ENCODE measurements around the gene SESN3.

SESN3 gene

DNA sequence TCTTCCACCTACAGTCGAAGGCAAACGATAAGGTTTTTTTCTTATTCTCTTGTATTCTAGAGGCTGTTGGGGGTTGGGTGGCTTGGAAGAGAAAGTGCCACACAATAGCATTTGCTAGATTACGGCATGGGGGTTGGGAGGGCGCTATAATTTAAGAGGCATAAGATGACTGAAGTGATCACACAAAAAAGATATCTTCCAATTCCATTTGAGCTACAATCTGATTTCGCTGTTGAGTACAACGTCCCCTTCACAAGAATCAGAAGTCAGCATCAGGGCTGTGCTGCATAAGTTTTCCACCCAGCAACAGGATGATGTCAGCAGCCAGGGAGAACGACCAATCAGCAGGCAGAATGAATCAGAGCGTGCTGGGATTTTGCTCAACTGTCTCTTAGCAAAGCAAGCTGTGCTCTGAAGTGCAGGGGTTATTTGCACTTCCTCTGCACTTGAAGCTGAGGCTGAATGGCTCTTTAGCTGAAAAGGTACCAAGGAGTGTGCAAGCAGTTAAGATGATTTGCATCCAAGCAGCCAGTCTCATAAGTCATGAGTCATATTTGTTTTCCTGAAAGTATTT is 23.2 kb upstream of the SESN3 start (continued):
- TF ChIP-seq, protein P1, sequence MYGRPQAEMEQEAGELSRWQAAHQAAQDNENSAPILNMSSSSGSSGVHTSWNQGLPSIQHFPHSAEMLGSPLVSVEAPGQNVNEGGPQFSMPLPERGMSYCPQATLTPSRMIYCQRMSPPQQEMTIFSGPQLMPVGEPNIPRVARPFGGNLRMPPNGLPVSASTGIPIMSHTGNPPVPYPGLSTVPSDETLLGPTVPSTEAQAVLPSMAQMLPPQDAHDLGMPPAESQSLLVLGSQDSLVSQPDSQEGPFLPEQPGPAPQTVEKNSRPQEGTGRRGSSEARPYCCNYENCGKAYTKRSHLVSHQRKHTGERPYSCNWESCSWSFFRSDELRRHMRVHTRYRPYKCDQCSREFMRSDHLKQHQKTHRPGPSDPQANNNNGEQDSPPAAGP (tag by site-specific recombination; IDR thresholded peaks at IDR 0.05): no peak
- no peak for TF ChIP-seq ZNF391 (tag by site-specific recombination; IDR thresholded peaks at IDR 0.05; ENCODE audit: borderline replicate concordance, low read depth)
- no peak for TF ChIP-seq ZNF549 (tag by site-specific recombination; IDR thresholded peaks at IDR 0.05)
- no peak for TF ChIP-seq ZBTB48 (tag by site-specific recombination; IDR thresholded peaks at IDR 0.05)
- no peak for TF ChIP-seq TCF7L2 (IDR thresholded peaks at IDR 0.05; ENCODE audit: borderline replicate concordance, low read depth, low read length)
- TF ChIP-seq ZNF274 (IDR thresholded peaks at IDR 0.05; ENCODE audit: low read length): no peak
- no peak for TF ChIP-seq ZNF274 (tag by site-specific recombination; IDR thresholded peaks at IDR 0.05; ENCODE audit: borderline replicate concordance)
- TF ChIP-seq, protein P2, sequence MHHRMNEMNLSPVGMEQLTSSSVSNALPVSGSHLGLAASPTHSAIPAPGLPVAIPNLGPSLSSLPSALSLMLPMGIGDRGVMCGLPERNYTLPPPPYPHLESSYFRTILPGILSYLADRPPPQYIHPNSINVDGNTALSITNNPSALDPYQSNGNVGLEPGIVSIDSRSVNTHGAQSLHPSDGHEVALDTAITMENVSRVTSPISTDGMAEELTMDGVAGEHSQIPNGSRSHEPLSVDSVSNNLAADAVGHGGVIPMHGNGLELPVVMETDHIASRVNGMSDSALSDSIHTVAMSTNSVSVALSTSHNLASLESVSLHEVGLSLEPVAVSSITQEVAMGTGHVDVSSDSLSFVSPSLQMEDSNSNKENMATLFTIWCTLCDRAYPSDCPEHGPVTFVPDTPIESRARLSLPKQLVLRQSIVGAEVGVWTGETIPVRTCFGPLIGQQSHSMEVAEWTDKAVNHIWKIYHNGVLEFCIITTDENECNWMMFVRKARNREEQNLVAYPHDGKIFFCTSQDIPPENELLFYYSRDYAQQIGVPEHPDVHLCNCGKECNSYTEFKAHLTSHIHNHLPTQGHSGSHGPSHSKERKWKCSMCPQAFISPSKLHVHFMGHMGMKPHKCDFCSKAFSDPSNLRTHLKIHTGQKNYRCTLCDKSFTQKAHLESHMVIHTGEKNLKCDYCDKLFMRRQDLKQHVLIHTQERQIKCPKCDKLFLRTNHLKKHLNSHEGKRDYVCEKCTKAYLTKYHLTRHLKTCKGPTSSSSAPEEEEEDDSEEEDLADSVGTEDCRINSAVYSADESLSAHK (tag by site-specific recombination; IDR thresholded peaks at IDR 0.05): no peak
- TF ChIP-seq, protein P3, sequence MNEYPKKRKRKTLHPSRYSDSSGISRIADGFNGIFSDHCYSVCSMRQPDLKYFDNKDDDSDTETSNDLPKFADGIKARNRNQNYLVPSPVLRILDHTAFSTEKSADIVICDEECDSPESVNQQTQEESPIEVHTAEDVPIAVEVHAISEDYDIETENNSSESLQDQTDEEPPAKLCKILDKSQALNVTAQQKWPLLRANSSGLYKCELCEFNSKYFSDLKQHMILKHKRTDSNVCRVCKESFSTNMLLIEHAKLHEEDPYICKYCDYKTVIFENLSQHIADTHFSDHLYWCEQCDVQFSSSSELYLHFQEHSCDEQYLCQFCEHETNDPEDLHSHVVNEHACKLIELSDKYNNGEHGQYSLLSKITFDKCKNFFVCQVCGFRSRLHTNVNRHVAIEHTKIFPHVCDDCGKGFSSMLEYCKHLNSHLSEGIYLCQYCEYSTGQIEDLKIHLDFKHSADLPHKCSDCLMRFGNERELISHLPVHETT (tag by site-specific recombination; IDR thresholded peaks at IDR 0.05): no peak
- no peak for TF ChIP-seq YY2 (tag by site-specific recombination; IDR thresholded peaks at IDR 0.05)
- TF ChIP-seq, protein P4, sequence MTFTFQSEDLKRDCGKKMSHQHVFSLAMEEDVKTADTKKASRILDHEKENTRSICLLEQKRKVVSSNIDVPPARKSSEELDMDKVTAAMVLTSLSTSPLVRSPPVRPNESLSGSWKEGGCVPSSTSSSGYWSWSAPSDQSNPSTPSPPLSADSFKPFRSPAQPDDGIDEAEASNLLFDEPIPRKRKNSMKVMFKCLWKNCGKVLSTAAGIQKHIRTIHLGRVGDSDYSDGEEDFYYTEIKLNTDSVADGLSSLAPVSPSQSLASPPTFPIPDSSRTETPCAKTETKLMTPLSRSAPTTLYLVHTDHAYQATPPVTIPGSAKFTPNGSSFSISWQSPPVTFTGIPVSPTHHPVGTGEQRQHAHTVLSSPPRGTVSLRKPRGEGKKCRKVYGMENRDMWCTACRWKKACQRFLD (tag by site-specific recombination; IDR thresholded peaks at IDR 0.05): no peak
- no peak for TF ChIP-seq ZNF157 (tag by site-specific recombination; IDR thresholded peaks at IDR 0.05)
- TF ChIP-seq SP3 (tag by site-specific recombination; IDR thresholded peaks at IDR 0.05): no peak
- 0 out of 2 replicates have a peak, but pooled peaks have one; percentile 30 for TF ChIP-seq SCRT2 (tag by site-specific recombination; IDR thresholded peaks at IDR 0.05)
- no peak for TF ChIP-seq ZNF529 (tag by site-specific recombination; IDR thresholded peaks at IDR 0.05; ENCODE audit: insufficient replicate concordance)
- TF ChIP-seq ZNF623 (tag by site-specific recombination; IDR thresholded peaks at IDR 0.05): no peak
- TF ChIP-seq ZNF514 (tag by site-specific recombination; IDR thresholded peaks at IDR 0.05): no peak
- TF ChIP-seq ZNF16 (tag by site-specific recombination; IDR thresholded peaks at IDR 0.05; ENCODE audit: low read depth): no peak
- TF ChIP-seq ZNF433 (tag by site-specific recombination; IDR thresholded peaks at IDR 0.05; ENCODE audit: low read depth): no peak
- no peak for TF ChIP-seq ZNF223 (tag by site-specific recombination; IDR thresholded peaks at IDR 0.05)
- peak; percentile 56 for TF ChIP-seq ZBTB17 (tag by site-specific recombination; IDR thresholded peaks at IDR 0.05)
- no peak for TF ChIP-seq YY1 (tag by site-specific recombination; IDR thresholded peaks at IDR 0.05)
- TF ChIP-seq ZNF626 (tag by site-specific recombination; IDR thresholded peaks at IDR 0.05): no peak
- no peak for TF ChIP-seq ZNF610 (tag by site-specific recombination; IDR thresholded peaks at IDR 0.05; ENCODE audit: borderline replicate concordance)
- no peak for TF ChIP-seq KLF7 (tag by site-specific recombination; IDR thresholded peaks at IDR 0.05; ENCODE audit: borderline replicate concordance)

Data from HEK293 (cell line).